Mesendoderm (in vitro differentiated cells): ENCODE data around the gene UBE2V1.
"Not testable (repeated sequence)": the region's sequence is repeated elsewhere in the genome, so short reads cannot be mapped to it uniquely, and the experiment has no call there.

Source experiments
- DNase-seq: peaks from one replicate; pipeline ENCODE4 v3.0.0; 2013
- H2AK5ac ChIP-seq: 2 replicates; pipeline ENCODE4 v1.6.1; 2013; ENCODE audit warnings: low read length, inconsistent platforms
- H2BK120ac ChIP-seq: 2 replicates; pipeline ENCODE4 v1.6.1; 2013; ENCODE audit warnings: low read depth, mild to moderate bottlenecking, low read length, moderate library complexity, mixed read lengths
- H2BK15ac ChIP-seq: replicated peaks from 2 replicates; pipeline ENCODE4 v1.6.1; 2013; ENCODE audit warnings: low read depth, mild to moderate bottlenecking, moderate library complexity
- H2BK5ac ChIP-seq: 2 replicates; pipeline ENCODE4 v1.6.1; 2013; ENCODE audit warnings: low read length, inconsistent platforms
- H3K18ac ChIP-seq: 2 replicates; pipeline ENCODE4 v1.6.1; 2013; ENCODE audit warnings: mild to moderate bottlenecking, low read length, mixed read lengths
- H3K23ac ChIP-seq: one replicate; pipeline ENCODE4 v1.6.1; 2013; ENCODE audit warnings: low read length
- H3K27ac ChIP-seq: 2 replicates; pipeline ENCODE4 v1.5.1; 2013; ENCODE audit warnings: low read depth, mild to moderate bottlenecking, inconsistent platforms, low read length, moderate library complexity
- H3K27me3 ChIP-seq: 2 replicates; pipeline ENCODE4 v1.6.1; 2013; ENCODE audit warnings: low read length, control low read depth, mild to moderate bottlenecking, inconsistent platforms; ENCODE audit not compliant: insufficient read depth, poor library complexity
- H3K36me3 ChIP-seq: 2 replicates; pipeline ENCODE4 v1.6.1; 2013; ENCODE audit warnings: low read length, inconsistent platforms; ENCODE audit not compliant: control insufficient read depth, insufficient read depth
- H3K4ac ChIP-seq: one replicate; pipeline ENCODE4 v1.6.1; 2013; ENCODE audit warnings: low read depth, mild to moderate bottlenecking, low read length, moderate library complexity
- H3K4me1 ChIP-seq: 2 replicates; pipeline ENCODE4 v1.6.1; 2013; ENCODE audit warnings: low read depth, low read length, inconsistent platforms; ENCODE audit not compliant: control insufficient read depth
- H3K4me2 ChIP-seq: 2 replicates; pipeline ENCODE4 v1.6.1; 2013; ENCODE audit warnings: low read length
- H3K4me3 ChIP-seq: 2 replicates; pipeline ENCODE4 v1.5.1; 2013; ENCODE audit warnings: mild to moderate bottlenecking, low read length
- H3K56ac ChIP-seq: one replicate; pipeline ENCODE4 v1.6.1; 2013; ENCODE audit warnings: low read length
- H3K79me1 ChIP-seq: 2 replicates; pipeline ENCODE4 v1.6.1; 2013; ENCODE audit warnings: low read length, inconsistent platforms
- H3K79me2 ChIP-seq: 2 replicates; pipeline ENCODE4 v1.6.1; 2013; ENCODE audit warnings: mild to moderate bottlenecking, low read length; ENCODE audit not compliant: control insufficient read depth, insufficient read depth
- H3K9ac ChIP-seq: 2 replicates; pipeline ENCODE4 v1.6.1; 2013; ENCODE audit warnings: low read length, inconsistent platforms
- H4K5ac ChIP-seq: one replicate; pipeline ENCODE4 v1.6.1; 2013; ENCODE audit warnings: low read length
- H4K8ac ChIP-seq: one replicate; pipeline ENCODE4 v1.6.1; 2013; ENCODE audit warnings: low read depth, mild to moderate bottlenecking, control low read depth, low read length, moderate library complexity
- WGBS: extraction: QIAGEN DNeasy Blood & Tissue Kit; methylation state at CpG from one replicate; pipeline ENCODE4 v1.1.7; 2013; ENCODE audit warnings: low lambda C conversion rate, missing lambda C conversion rate; ENCODE audit not compliant: insufficient coverage; ENCODE audit errors: extremely low coverage; 5-methylcytosine and 5-hydroxymethylcytosine counted together

UBE2V1 gene

DNA sequence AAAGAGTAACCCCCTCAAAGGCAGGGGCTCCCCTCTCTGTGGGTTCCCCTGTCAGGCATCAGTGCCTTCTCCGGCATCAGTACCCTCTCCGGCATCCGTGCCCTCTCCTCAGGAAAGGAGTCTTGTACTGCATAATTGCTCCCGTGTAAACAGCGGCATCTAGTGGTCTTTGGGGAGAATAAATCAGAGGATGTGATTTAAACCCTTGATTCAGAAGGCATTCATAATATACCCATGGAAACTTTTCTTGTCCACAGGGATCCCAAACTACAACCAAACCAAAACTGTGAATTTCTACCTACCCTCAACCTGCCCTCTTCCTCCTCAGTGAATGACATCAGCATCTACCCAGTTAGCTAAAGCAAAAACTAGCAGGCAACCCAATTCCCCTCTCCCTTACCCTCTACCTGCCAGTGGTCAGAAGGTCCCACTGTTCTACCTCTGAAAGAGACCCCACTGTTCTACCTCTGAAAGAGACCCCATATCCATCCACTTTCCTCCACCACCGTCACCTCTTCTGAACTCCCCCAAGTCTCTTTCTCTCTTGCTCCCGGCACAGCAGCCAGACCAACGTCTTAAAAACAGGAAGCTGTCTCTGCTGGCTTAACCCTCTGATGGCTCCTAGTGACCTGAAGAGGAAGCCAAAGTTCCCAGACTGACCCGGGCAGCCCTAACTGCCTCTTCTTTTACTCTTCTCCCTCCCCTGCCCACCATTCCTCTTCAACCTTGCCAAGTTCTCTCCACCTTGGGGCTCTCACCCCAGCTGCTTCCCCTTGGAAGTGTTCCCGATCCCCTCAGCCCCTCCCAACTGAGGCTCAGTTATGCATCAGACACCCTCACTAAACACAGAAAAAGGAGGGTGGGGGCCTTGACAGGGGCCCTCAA lies 27.2 kb downstream of the UBE2V1 start:
- peaks cover 8% of the 10 kb centered on the region for H3K4me1 ChIP-seq
- no peak overlapping the region for H3K18ac ChIP-seq
- H3K4ac ChIP-seq = no peak overlapping the region
- H3K36me3 ChIP-seq = peaks cover 9% of the 10 kb centered on the region
- no CpG with 5 or more reads among the region's 10 CpGs for WGBS
- H2AK5ac ChIP-seq = no peak overlapping the region
- peaks cover 13% of the 10 kb centered on the region for H3K79me2 ChIP-seq
- peak; percentile 84 for DNase-seq
- H3K4me2 ChIP-seq = no peak overlapping the region
- H3K23ac ChIP-seq = no peak overlapping the region
- H3K9ac ChIP-seq = peak overlapping the region; percentile 54
- no peak overlapping the region for H4K5ac ChIP-seq
- H3K79me1 ChIP-seq = peaks cover 24% of the 10 kb centered on the region
- H2BK15ac ChIP-seq = no peak overlapping the region
- no peak overlapping the region for H2BK120ac ChIP-seq
- no peak overlapping the region for H4K8ac ChIP-seq
- no peak overlapping the region for H2BK5ac ChIP-seq
- H3K4me3 ChIP-seq = no peak overlapping the region
- H3K27me3 ChIP-seq = no peaks in the 10 kb centered on the region
- H3K56ac ChIP-seq = peak overlapping the region; percentile 73
- peak overlapping the region; percentile 36 for H3K27ac ChIP-seq

DNA sequence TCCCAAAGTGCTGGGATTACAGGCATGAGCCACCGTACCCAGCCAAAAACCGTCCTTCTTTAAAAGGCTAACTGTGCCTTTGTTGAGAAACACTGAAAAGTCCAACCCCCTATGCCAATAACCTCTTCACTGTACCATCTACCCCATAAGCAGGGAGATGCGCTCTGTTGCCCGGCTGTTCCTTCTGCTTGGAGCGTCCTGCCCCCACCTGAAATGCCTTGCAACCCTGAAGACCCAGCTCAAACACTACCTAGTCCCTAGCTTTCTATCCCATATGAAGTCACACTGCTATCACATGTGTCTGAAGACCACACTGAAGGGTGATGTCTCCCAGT lies 27.8 kb downstream of the UBE2V1 start:
- Histone ChIP-seq H3K56ac (no peak overlapping the region), H3K9ac (no peak overlapping the region), H4K8ac (no peak overlapping the region), H3K79me2 (peaks cover 10% of the 10 kb centered on the region), H3K27ac (no peak overlapping the region), H3K18ac (no peak overlapping the region), H2AK5ac (no peak overlapping the region), H3K79me1 (peaks cover 22% of the 10 kb centered on the region), H2BK15ac (no peak overlapping the region), H3K36me3 (peaks cover 9% of the 10 kb centered on the region), H2BK120ac (no peak overlapping the region), H3K4me2 (no peak overlapping the region), H3K23ac (no peak overlapping the region), H3K4me3 (no peak overlapping the region), H3K27me3 (no peaks in the 10 kb centered on the region), H3K4ac (no peak overlapping the region), H3K4me1 (peaks cover 8% of the 10 kb centered on the region), H4K5ac (no peak overlapping the region), H2BK5ac (no peak overlapping the region)
- no CpG with 5 or more reads among the region's 5 CpGs for whole genome bisulfite sequencing
- DNase-seq = no peak

GRCh38 chr20:50083034-50083433 lies 29.9 kb downstream of the UBE2V1 start:
- Histone ChIP-seq H3K4ac (no peak overlapping the region), H3K56ac (no peak overlapping the region), H3K4me1 (peaks cover 8% of the 10 kb centered on the region), H3K4me2 (no peak overlapping the region), H3K79me1 (peaks cover 14% of the 10 kb centered on the region), H2BK15ac (no peak overlapping the region), H3K79me2 (peaks cover 5% of the 10 kb centered on the region), H3K18ac (no peak overlapping the region), H3K4me3 (no peak overlapping the region), H3K27ac (no peak overlapping the region), H2BK5ac (no peak overlapping the region), H3K36me3 (peaks cover 6% of the 10 kb centered on the region), H3K23ac (no peak overlapping the region), H4K5ac (no peak overlapping the region), H2BK120ac (no peak overlapping the region), H2AK5ac (no peak overlapping the region), H4K8ac (no peak overlapping the region), H3K9ac (no peak overlapping the region), H3K27me3 (no peaks in the 10 kb centered on the region)
- DNase-seq = no peak
- no CpG with 5 or more reads among the region's 7 CpGs for WGBS

- not testable (repeated sequence) for H3K36me3 ChIP-seq, H3K18ac ChIP-seq, H3K23ac ChIP-seq, H3K79me2 ChIP-seq, H2BK120ac ChIP-seq, H2BK5ac ChIP-seq, H3K27ac ChIP-seq, H3K4me2 ChIP-seq, H4K8ac ChIP-seq, H2BK15ac ChIP-seq, H3K4me3 ChIP-seq, DNase-seq, H3K4me1 ChIP-seq, H4K5ac ChIP-seq, H2AK5ac ChIP-seq, H3K9ac ChIP-seq, H3K56ac ChIP-seq, H3K4ac ChIP-seq, H3K27me3 ChIP-seq
- peaks cover 13% of the 10 kb centered on the region for H3K79me1 ChIP-seq
- no CpG with 5 or more reads among the region's 9 CpGs for WGBS
Observed at GRCh38 chr20:50082056-50082455, 30.9 kb downstream of the UBE2V1 start.

- no peak overlapping the region for H2BK15ac ChIP-seq
- no peak overlapping the region for H4K5ac ChIP-seq
- no peak overlapping the region for H3K18ac ChIP-seq
- H3K56ac ChIP-seq = no peak overlapping the region
- no peak overlapping the region for H3K9ac ChIP-seq
- peaks cover 2% of the 10 kb centered on the region for H3K36me3 ChIP-seq
- no CpG with 5 or more reads among the region's 17 CpGs for WGBS
- no peaks in the 10 kb centered on the region for H3K4me1 ChIP-seq
- H2BK120ac ChIP-seq = no peak overlapping the region
- H3K23ac ChIP-seq = no peak overlapping the region
- no peak overlapping the region for H3K4me3 ChIP-seq
- H3K27me3 ChIP-seq = no peaks in the 10 kb centered on the region
- H3K4ac ChIP-seq = no peak overlapping the region
- no peak overlapping the region for H3K4me2 ChIP-seq
- no peaks in the 10 kb centered on the region for H3K79me2 ChIP-seq
- H4K8ac ChIP-seq = no peak overlapping the region
- no peak overlapping the region for H3K27ac ChIP-seq
- H2BK5ac ChIP-seq = no peak overlapping the region
- no peak overlapping the region for H2AK5ac ChIP-seq
- peaks cover 2% of the 10 kb centered on the region for H3K79me1 ChIP-seq
- DNase-seq = no peak
Observed at GRCh38 chr20:50077818-50078601, 34.9 kb downstream of the UBE2V1 start.
